IPS DF 19.7 (cell line): ENCODE data around the gene MARF1.
"Not testable (repeated sequence)": the region's sequence is repeated elsewhere in the genome, so short reads cannot be mapped to it uniquely, and the experiment has no call there.

ENCODE experiments used
- DNase-seq: peaks from one replicate; pipeline ENCODE4 v3.0.0-alpha.2; 2013; ENCODE audit warnings: low read depth, low spot score

The MARF1 gene, protein sequence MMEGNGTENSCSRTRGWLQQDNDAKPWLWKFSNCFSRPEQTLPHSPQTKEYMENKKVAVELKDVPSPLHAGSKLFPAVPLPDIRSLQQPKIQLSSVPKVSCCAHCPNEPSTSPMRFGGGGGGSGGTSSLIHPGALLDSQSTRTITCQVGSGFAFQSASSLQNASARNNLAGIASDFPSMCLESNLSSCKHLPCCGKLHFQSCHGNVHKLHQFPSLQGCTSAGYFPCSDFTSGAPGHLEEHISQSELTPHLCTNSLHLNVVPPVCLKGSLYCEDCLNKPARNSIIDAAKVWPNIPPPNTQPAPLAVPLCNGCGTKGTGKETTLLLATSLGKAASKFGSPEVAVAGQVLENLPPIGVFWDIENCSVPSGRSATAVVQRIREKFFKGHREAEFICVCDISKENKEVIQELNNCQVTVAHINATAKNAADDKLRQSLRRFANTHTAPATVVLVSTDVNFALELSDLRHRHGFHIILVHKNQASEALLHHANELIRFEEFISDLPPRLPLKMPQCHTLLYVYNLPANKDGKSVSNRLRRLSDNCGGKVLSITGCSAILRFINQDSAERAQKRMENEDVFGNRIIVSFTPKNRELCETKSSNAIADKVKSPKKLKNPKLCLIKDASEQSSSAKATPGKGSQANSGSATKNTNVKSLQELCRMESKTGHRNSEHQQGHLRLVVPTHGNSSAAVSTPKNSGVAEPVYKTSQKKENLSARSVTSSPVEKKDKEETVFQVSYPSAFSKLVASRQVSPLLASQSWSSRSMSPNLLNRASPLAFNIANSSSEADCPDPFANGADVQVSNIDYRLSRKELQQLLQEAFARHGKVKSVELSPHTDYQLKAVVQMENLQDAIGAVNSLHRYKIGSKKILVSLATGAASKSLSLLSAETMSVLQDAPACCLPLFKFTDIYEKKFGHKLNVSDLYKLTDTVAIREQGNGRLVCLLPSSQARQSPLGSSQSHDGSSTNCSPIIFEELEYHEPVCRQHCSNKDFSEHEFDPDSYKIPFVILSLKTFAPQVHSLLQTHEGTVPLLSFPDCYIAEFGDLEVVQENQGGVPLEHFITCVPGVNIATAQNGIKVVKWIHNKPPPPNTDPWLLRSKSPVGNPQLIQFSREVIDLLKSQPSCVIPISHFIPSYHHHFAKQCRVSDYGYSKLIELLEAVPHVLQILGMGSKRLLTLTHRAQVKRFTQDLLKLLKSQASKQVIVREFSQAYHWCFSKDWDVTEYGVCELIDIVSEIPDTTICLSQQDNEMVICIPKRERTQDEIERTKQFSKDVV (N-terminal part only)

DNA sequence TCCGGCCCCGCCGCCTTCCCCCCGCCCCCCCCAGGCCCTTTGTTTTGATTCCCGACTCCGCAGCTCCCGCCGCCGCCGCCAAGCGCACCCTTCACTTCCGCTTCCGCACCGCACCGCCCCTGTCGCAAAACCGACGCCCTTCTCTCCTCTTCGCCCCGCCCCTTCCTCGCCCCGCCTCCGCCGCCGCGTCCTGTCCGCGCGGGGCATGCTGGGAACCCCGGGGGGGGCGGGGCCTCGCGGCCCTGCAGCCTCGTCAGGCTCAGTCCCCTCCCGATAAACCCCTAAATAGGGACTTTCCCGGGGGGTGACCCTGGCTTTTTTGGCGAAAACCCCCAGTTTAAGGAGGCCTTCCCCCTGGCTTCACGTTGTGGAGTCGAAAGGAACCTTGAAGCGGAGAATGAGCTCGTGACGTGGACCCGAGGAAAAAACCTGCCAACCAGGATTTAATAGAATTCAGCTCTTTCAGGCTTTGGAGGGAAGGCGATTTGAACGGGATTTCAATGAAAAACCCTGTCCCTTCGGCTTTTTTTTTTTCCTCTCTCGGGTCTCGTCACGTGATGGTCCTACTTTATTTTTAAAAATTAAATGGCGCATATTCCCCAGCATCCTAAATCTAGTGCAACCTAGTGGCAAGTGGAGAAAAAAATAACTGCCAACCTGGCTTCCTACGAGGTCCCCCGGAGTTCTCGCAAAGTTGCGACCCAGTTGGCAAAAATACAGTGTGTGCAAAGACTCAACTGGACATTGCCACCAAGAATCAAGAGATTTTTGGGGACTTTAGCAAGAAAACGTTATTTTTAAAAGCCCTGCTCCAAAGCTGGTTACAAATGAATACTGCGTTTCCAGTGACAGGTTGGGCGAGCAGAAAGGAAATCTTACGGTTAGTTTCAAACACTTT, at the start of gene MARF1:
Gene MARF1 (minus strand): TSS at position 107 of the 898 bp plus-strand sequence. CDS start 3,921 bp downstream, outside the sequence.
- no peak for DNase-seq

DNA sequence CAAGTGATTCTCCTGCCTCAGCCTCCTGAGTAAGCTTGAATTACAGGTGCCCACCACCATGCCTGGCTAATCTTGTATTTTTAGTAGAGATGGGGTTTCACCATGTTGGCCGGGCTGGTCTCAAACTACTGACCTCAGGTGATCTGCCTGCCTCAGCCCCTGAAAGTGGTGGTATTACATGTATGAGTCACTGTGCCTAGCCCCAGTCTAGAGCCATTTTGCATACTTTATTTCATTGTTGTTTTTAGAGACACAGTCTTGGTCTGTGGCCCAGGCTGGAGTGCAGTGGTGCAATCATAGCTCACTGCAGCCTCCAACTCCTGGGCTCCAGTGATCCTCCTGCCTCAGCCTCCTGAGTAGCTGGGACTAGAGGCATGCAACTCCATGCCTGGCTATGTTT, 49.6 kb upstream of the MARF1 start:
- DNase-seq, result not testable (repeated sequence)

DNA sequence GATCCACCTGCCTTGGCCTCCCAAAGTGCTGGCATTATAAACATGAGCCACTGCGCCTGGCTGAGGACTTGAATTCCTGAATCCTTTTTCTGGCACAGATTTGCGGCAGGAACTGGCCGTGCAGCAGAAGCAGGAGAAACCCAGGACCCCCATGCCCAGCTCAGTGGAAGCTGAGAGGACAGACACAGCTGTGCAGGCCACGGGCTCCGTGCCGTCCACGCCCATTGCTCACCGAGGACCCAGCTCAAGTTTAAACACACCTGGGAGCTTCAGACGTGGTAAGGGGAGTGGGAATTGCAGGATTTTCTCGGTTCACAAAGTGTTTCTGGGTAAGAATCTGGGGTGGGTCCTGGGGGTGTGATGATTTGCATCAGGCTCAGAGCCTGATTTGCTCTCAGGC, 48.1 kb upstream of the MARF1 start:
- no peak for DNase-seq

DNA sequence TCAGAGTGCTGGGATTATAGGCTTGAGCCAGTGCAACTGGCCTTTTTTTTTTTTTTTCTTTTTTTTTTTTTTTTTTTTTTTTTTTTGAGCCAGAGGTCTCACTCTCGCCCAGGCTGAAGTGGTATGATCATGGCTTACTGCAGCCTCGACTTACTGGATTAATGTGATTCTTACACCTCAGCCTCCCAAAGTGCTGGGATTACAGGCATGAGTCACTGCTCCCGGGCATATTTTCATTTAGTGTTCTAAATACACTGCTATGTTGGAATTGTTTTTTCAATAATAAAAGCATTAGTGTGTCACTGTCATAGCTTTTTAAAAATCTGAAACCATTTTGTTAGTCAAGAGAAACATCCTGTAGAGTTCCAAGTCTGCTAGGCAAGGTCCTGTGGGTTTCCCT, 47.3 kb upstream of the MARF1 start:
- no peak for DNase-seq

DNA sequence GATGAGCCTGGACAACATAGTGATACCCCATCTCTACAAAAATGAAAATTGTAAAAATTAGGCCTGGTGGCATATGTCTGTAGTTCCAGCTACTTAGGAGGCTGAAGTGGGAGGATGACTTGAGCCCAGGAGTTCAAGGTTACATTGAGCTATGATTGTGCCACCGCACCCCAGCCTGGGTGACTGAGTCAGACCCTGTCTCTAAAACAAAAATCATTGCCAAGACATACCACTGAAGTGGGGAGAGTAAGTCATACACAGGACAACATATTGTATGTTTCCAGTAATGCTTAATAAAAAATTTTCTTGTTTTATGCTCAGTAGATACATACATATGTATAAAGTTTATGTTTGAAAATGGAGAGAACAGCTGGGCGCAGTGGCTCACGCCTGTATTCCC, 46.3 kb upstream of the MARF1 start:
- DNase-seq, result no peak

DNA sequence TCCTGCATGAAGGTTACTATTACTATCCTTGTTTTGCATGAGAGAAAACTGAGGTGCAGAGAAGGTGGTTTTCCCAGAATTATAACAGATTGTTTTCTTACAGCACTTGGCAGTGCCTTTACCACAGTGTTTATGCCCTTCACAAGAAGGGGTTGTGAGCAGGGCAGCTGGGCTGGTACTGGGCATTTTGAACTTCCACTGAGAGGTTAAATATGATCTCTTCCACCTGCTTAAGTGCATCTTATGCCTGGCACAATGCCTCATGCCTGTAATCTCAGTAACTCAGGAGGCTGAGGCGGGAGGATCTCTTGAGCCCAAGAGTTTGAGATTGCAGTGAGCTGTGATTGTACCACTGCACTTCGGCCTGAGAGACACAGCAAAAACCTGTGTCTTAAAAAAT, 43.3 kb upstream of the MARF1 start:
- DNase-seq, result no peak

DNA sequence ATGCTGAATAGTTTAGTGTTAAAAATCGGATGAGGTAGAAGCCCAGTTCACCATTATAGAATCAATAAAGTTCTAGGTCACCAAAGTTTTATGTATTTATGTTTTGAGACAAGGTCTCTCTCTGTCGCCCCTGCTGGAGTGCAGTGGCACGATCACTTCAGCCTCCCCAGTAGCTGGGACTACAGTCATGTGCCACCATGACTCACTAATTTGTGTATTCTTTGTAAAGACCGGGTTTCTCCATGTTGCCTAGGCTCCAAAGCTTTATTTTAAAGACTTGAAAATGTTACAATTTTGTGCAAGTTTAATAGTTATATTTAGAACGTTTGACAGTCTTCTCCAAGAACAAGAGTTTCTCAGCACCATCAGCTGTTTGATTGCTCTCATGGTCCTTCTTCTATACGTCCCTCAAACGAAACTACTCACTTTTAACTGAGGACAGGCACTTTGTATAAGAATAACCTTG, 39.2 kb upstream of the MARF1 start:
- DNase-seq, result peak; percentile 20

DNA sequence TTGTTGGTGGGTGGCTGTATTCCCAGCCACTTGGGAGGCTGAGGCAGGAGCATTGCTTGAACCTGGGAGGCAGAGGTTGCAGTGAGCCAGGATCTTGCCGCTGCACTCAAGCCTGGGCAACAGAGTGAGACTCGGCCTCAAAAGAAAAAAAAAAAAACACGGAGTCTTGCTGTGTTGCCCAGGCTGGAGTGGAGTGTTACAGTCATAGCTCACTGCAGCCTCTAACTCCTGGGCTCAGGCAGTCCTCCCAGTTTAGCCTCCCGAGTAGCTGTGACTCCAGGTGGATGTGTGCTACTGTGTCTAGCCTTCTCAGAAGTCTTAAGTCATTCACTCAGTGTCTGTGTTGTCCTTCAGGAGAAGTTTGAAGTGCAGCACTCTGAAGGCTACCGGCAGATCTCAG, 34.5 kb upstream of the MARF1 start:
- DNase-seq, result no peak

DNA sequence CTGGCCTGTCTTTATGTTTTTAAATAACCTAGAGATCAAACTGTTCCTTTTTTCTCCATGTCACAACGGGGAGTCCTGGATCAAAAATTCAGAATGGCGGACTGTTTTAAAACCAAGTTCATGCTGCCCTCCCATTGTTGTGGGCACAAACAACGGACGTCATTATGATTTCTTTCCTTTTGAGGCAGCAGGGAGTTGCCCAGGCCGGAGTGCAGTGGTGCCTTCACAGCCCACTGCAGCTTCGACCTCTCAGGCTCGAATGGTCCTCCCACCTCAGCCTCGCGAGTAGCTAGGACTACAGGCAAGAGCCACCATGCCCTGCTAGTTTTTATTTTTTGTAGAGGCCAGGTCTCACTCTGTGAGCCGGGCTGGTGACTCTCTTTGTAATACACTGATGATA, 33.6 kb upstream of the MARF1 start:
- no peak for DNase-seq

DNA sequence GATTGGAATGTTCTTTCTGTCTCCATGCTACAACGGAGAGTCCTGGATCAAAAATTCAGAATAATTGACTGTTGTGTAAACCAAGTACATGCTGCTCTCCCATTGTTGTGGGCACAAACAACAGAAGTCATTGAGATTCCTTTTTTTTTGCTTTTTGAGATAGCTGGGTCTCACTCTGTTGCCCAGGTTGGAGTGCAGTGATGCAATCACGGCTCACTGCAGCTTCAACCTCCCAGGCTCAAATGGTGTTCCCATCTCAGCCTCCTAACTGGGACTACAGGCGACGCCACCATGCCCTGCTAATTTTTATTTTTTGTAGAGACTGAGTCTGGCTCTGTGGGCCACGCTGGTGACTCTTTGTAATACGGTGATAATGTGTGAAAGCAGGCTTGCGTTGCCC, 31.6 kb upstream of the MARF1 start:
- no peak for DNase-seq

DNA sequence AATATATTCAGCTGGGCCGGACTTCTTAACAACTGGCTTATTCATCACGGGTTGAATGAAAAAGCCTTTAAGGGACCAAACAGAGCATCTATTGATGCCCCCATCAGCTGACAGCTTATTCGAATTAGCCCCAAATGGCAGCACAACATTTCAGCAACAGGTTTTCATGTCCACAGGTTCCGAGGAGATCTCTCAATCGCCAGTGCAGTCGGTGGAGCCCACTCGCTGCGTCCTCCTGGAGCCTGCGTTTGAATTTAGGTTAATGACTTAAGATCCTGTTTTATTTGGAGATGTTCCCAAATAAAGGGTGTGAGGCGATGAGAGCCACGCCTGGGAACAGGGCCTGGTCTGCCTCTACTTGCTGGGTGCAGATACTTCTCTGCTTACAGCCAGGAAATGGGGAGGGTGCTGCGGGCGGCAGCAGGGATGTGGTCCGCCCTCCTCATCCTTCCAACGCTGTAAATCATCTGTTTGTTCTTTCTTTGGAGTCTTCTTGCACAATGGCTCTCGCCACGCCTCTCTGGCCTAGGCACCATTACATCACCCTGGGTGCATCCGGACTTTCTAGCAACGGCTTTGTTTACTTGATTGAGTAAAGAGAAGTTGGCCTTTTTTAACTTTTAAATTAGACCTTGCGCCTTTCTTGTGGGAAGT, 29.7 kb upstream of the MARF1 start:
- no peak for DNase-seq

DNA sequence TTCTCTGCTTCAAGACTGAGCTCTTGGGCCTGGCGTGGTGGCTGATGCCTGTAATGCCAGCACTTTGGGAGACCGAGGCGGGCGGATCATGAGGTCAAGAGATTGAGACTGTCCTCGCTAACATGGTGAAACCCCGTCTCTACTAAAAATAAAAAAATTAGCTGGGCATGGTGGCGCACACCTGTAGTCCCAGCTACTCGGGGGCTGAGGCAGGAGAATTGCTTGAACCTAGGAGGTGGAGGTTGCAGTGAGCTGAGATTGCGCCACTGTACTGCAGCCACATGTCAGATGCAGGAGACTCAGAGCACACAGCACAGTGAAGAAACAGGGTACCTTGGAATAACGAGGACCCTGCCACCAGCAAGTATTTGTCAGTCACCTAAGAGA, 29.2 kb upstream of the MARF1 start:
- DNase-seq, result not testable (repeated sequence)

DNA sequence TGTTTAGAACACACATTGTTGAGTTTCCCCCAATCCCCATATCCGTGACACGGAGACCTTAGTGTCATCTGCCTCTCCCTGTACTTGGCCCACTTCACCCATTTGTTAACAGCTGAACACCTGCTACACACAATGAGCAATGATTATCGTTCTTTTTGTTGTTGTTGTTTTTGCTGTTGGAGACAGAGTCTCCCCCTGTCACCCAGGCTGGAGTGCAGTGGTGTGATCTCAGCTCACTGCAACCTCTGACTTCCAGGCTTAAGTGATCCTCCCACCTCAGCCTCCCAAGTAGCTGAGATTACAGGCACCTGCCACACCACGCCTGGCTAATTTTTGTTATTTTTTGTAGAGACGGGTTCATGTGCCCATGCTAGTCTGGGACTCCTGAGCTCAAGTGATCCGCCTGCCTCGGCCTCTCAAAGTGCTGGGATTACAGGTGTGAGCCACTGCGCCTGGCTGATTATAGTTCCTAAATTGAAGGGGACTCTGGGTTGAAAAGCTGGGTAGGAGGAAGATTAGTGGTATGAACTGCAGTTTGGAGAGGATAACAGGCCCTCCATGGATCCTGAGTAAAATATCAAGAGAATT, 28.7 kb upstream of the MARF1 start:
- no peak for DNase-seq

DNA sequence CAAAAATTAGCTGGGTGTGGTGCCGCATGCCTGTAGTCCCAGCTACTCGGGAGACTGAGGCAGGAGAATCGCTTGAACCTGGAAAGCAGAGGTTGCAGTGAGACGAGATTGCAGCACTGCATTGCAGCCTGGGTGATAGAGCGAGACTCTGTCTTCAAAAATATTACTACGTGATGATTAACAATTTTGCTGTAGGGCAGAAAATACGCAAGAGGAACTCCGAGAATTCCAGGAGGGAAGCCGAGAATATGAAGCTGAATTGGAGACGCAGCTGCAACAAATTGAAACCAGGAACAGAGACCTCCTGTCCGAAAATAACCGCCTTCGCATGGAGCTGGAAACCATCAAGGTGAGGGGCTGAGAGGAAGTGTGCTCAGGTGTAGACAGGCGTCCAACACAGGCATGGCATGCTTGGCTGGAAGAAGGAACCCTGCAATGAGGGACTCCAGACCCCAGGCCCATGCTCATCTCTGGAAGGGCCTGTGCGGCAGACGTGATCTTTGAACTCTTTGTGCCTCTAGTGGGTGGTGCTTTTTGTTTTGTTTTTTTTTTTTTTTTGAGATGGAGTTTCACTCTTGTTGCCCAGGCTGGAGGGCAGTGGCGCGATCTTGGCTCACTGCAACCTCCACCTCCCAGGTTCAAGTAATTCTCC, 24.3 kb upstream of the MARF1 start:
- no peak for DNase-seq

DNA sequence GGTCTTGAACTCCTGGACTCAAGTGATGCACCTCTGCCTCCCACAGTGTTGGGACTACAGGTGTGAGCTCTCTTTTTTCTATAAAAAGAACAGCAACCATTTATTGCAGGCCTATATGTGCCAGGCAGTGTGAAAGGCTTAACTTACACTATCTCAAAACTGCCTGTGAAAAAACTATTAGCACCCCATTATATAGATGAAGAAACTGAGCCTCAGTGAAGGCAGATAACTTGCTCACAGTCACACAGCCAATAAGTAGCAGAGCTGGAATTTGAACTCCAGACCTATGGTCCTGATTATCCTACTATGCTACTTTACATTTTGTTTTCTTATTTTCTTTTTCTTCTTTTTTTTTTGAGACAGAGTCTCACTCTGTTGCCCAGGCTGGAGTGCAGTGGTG, 22.2 kb upstream of the MARF1 start:
- DNase-seq, result no peak

DNA sequence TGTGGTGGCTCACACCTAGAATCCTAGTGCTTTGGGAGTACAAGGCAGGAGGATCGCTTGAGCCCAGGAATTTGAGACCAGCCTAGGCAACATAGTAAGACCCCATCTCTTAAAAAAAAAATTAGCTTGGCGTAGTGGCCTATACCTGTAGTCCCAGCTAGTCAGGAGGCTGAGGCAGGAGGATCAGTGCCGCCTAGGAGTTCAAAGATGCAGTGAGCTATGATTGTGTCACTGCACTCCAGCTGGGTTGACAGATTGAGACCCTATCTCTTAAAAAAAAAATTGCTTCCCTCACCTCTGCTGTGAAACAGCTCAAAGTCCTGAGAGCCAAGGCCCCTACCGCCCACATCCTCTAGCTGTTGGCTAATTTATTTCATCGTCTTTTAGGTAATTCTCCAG, 17.2 kb upstream of the MARF1 start:
- DNase-seq, result no peak

DNA sequence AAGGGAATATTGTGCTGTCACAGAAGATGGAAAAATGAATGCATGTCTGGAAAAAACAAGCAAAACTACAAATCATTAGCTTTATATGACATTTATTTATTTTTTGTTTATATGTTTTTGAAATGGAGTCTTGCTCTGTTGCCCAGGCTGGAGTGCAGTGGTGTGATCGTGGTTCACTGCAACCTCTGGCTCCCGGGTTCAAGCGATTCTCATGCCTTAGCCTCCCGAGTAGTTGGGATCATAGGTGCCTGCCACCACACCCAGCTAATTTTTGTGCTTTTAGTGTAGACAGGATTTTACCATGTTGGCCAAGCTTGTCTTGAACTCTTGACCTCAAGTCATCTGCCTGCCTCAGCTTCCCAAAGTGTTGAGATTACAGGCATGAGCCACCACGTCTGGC, 15.6 kb upstream of the MARF1 start:
- no peak for DNase-seq

DNA sequence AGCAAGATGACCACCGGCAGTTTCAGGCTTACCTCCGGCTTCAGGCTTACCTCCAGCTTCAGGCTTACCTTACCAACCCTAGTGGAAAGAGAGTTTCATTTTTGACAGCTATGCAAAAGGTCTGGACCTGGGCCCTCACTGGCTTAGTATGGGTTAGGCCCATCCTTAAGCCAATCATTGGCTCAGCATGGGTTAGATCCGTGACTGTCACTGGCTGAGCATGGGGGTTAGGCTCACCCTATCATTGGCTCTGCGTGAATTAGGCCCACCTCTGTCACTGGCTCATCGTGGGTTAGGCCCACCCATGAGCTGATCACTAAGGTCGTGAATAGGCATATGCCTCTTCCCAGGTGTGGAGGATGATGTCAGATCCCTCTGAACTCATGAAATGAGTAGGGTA, 15.2 kb upstream of the MARF1 start:
- DNase-seq, result no peak

DNA sequence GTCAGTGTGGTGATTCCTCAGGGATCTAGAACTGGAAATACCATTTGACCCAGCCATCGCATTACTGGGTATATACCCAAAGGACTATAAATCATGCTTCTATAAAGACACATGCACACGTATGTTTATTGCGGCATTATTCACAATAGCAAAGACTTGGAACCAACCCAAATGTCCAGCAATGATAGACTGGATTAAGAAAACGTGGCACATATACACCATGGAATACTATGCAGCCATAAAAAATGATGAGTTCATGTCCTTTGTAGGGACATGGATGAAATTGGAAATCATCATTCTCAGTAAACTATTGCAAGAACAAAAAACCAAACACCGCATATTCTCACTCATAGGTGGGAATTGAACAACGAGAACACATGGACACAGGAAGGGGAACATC, 12.6 kb upstream of the MARF1 start:
- not testable (repeated sequence) for DNase-seq
